ENCODE results near the gene CEPT1.

Gene CEPT1

DNA sequence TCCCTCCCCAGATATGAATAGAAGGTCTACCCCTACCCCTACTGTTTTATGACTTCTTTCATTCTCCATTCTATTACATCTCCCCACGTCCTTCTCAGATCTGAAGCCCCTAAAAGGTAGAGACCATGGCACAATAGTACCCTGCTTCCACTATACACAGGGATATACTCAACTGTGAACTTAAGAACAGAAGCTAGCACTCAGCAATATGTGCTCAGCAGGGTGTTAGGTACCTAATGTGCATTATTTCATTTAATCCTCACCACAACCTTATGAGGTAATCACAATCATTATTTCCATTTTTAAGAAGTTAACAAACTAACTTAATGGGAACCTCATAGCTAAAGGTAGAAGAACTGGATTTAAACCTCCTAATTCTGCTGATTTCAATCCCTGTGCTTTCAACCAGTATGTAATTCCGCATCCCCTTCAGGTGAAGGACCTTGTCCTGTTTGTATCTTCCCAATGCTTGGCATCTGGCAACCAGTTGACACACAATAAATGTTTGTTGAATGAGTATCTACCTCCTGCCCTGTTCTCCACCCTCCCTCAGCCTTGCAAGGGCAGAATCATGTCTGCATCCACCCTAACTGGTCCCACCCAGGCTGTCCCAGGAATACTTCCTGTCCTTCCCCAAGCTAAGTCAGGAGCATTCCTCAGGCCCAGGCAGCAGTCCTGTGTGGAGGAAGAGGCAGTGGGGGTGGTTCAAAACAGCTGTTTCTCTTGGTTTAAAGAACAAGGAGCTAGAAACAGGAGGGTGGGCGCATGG, 53.9 kb downstream of the CEPT1 start:
- DNase-seq, result no peak

DNA sequence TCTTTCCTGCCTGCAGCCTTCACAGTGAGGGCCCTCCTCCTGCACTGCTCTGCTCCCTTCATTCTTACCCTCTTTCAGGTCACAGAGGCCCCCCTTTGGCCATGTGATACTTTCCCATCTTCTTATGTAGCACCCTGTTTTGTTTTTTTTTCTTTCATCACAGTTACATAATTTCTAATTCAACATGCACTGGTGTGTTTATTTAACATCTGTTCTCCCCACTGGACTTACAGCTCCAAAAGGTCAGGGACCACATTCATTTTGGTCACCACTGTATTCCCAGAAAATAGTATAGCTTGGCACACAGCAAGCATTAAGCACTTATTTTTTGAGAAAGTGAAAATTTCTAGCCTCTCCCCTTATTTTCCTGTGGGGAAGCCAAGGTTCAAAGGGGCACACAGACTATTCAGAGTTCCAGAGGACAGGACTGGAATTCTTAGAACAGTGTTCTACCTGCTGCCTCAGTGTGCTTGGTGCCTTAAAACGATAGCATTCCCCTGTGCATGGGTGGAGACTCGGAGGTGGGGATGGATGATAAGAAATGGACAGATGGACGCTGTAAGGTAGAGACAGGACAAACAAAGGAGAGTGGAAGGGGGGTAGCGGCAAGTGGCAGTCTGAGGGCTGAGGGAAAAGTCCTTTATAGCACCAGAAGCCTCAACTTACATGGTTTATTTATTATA, 55.1 kb downstream of the CEPT1 start:
- no peak for DNase-seq

DNA sequence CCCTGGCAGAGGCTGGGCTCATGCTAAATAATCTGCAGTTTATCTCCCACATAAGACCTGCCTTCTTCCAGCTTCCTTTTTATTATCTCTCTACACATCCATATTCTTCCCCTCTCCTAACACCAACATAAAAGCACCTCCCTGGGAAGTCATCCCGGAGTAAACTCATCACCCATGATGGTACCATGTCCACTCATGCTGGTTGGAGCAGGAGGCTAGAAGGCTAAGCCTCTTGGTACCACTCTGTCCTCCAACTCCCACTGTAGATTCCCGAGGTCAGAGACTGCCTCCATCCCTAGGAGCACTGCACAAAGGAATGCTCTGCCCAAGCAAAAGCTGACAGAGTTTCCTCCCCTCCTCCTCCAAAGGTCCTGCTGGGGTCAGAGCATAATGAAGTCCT, 56.2 kb downstream of the CEPT1 start:
- DNase-seq, result no peak

DNA sequence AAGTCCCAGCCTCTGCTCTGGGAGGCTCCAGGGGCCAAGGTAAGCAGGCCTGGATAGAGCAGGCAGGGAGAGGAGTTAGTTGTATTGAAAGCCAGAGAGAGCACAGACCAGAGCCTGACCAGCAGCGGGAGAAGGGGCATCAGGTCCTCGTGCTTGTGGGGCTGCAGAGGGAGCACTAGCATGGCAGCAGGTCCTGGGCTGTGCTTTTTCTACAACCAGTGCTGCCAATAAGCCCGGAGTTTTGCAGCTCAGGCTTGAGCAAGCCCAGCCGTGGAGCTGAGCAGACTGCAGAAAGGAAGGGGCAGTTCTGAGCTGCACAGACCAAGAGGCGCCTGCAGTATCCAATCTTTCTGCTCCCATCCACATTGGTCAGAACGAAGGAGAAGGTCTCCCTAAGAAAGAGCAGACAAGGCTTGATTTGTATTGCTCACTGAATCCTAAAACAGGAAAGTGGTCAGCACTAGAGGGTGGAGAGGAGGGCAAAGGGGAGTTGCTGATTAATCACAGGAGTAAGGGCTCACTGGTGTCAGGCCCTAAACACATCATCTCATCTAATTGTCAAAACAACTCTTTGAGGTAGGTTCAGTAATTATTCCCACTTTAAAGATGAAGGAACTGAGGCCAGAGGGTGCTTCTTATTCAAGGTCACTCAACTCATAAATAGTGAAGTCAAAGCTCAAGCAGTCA, 57.7 kb downstream of the CEPT1 start:
- DNase-seq, result no peak

DNA sequence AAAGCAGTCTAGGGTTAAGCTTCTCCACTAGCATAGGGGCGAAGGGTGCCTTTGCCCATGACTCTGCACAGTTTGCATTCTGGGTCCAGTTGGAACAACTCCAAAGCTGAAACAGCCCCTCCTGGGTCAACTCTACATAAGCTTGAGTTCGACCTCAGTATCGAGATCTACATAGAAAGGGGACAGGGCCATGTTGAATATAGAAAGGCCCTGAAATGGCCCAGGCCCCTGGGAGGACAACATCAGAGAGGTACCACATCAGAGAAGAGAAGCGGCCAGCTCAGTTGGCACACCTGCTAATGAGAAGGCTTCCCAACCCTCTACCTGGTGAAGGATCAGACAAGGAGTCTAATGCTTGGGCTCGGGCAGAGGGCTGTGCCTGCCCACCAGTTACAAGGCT, 58.8 kb downstream of the CEPT1 start:
- no peak for DNase-seq

DNA sequence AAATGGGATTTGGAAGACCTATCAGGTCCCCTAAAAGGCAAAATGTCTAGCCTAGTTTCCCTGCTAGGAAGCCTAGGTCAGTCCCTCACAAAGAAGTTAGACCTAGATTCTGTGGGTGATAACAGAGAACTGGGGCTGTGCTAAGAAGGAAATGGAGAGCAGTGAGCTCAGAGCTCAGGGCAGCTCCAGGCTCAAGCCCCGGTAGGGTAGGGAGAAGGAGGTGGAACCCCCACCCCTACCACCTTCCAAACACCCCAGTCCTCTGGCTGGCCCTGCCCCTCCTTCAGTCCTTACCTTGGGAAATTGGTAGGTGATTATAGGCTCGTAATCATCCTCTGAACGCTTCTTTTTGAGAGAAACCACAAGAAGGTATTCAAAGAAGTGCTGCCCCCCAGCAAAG, 59.3 kb downstream of the CEPT1 start:
- DNase-seq, result no peak

DNA sequence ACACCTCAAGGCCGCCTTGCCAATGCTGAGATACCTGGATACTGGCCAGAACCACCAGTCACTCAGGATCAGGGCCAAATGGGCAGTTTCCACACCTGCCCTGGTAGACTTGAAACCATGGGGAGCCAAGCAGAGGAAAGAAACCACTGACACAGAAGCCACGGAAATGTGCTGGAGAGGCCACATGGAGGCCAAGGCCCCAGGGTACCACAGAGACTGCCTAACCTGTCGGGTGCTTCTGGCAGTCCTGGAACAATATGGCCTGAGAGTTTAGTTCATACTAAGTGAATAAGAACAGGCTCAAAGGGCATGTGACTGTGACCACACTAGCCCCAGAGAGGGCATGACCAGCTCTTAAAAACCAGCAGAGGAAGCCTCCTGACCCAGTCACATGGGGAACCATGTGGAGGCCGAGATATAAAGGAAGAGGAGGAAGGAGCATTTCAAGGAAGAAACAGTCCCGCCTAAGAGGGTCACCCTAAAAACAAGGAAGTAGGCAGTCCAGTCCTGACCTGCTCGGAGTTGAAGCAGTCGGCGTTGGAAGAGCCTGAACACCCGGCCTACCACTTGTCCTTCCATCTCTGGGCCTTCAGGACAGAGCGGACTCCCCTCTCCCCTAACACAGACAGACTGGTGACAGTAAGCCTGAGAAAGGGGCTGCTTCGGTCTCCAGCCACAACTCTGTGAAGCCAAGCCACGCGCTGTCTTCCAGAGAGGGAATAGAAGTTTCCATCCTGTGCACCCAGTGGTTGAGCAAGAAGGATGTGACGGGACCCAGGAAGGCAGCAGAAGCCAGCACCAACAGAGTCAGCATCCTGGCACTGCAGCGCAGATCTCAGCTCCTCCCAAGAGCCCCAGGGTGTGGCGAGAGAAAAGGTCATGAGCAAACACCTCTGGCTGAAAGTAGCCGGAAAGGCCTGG, 60.1 kb downstream of the CEPT1 start, which contains the start of gene DENND2D:
Gene DENND2D, minus strand, starts transcription at position 766 of the 921 bp plus-strand sequence. Its CDS starts 187 bp downstream, at position 579.
- DNase-seq, result no peak

DNA sequence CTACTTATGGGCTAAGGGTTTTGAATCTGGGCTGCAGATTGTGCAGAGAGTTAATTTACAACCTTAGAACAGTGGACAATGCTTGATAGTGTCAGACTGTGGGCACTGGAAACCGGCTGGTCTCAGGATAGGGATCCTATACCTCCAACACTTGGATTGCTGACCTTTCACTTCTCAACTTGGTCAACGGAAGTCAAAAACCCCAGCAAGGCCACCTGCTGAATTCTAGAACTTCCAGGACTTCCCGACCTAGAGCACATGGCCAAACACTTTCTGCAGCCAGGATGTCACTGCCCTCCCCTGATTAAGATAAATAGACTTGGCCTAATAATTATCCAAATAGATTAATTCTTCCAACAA, 60.8 kb downstream of the CEPT1 start:
- no peak for DNase-seq

DNA sequence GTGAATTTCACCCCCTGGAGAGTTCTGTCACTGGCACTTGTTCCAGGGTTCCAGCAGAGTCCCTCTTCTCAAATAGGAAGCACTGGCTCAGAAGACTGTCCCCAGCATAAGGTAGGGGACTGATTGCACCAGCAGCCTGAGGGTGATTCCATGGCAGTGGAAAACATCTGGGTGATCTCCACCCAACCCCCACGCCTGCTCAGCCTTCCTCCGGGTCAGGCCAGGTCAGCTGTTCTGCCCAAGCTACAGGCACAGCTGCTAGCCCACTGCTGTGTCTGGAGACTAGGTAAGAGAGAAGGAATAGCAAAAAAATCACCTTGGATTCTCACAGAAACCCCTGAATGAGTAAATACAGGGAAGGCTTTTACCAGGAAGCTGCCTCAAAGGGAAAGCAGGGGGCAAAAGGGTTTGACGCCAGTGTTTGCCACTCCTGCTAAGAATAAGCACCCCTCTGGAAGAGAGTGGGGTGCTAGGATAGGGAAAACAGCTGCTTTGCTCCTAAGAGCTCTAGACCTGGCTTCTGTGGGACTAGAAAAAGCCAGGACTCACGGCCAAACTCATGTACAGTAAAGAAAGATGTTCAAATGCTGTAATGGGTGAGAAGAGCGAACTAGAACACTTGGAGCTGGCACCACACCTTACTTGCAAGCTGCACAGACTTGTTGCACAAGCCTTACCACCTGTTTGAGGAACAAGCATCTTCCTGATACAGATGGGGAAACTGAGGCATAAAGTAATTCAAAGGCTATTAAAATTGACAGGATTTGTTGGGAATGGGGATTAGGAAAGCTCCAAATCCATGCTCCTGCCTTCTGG, 61.5 kb downstream of the CEPT1 start:
- DNase-seq, result no peak

DNA sequence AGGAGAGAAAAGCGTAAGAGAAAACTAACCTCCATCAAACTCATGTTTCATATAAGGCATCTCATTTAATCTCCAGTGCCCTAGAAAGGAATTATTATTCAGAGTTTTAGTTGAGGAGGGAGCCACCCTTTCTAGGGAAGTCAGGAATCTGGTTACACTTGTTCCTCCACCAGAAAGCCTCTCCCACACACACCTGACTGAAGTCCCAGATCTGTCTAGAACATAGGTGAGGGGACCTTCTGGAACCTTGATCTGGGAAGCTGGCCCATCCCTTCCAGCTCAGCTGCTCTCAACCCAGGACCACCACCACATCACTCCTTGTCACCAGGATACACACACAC, 62.3 kb downstream of the CEPT1 start:
- no peak for DNase-seq

DNA sequence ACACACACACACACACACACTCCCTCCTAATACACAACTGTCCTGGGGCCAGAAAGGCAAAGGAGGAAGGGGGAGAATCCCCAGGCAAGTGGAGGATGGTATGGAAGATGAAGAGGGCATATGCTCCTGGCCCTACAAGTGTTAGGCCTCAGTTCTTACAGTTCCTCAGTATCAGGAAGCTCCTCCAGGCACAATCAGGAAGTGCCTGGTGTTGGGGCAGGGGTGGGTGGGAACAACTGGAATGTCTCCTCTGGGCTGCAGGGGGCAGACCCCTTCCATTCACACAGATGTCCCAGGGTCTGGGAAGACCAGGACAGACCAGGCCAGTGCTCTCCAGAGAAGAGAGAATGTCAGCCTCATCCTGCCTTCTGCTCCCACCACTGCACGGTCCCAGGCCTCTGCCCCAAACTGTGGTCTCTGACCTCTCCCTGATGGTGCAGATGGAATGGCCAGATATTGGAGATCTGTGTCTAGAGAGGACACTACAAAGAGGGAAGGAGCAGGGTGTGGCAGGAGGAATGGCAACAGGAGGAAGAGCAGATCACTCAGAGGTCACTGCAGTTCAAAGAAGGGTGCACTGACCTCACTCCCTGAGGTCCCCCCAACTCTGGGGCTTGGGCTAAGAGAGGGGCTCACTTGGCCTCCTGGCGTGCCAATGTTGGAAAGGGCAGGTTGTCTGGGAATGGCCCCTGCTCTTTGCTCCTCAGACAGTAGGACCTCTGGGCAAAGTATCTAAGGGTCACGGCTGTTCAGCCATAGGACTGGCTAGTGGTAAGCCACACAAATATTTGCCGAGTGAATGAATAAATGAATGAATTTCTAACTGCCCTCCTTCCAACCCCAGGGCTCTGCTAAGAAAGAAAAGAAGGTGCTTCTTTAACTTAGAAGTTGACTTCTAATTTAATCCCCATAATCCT, 62.9 kb downstream of the CEPT1 start:
- DNase-seq, result no peak

DNA sequence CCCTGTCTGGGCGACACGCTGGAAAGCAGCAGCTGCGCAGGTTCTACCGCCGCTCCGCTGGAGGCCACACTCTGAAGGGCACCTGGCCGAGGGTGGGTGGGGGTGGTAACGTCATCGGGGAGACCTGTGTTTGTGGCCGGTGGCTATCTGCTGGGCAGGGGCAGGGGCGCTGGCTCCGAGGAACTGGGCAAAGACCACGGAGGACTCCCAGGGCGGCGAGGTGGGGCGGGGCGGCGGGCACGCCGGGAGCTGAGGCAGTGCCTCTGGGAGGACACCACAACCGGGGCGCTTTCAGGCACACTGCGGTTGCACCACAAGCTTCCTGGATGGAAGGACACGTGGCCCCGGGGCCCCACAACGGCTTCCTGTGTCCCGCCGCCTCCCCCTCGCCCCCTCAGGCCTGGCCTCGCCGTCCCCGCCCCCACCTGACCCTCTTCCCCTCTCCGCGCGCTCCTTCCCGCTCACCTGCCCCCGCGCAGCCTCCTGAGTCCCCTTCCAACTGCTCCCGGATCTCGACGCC, 63.7 kb downstream of the CEPT1 start:
- DNase-seq, result peak; percentile 61

DNA sequence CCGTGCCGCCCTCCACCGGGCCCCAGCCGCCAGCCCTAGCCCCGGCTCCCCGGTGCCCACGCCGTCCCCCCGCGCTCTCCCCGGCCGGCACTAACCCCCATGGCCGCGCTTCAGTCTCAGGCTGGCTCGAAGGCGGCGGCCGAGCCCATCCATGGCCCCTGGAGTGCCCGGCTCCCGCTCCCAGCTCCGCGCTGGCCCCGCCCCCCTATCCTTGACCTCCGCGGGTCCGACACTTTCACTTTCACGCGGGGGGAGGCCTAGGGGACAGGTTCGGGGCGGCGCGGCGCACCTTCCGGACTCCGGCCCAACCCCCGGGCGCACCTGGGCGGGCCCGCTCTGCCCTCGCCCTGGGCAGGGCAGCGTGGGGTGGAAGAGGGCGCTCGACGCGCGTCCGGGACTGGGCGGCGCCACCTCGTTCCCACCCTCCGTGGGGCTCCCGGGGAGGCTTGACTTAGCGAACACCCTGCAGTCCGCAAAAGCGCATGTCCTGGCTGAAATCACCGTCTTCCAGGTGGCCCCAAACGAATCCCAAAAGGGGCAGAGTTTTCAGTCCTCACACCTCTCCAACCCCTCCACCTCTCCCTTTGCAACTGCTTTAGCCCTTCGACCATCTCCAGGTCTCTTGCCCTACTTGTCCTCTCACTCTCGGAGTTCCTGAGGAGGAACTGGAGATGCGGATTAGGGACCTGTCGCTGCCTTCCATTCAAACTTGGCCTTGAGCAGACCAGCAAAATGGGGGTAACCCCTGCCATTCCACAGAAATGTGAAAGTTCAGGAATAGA, 64.4 kb downstream of the CEPT1 start:
- DNase-seq, result peak; percentile 19

DNA sequence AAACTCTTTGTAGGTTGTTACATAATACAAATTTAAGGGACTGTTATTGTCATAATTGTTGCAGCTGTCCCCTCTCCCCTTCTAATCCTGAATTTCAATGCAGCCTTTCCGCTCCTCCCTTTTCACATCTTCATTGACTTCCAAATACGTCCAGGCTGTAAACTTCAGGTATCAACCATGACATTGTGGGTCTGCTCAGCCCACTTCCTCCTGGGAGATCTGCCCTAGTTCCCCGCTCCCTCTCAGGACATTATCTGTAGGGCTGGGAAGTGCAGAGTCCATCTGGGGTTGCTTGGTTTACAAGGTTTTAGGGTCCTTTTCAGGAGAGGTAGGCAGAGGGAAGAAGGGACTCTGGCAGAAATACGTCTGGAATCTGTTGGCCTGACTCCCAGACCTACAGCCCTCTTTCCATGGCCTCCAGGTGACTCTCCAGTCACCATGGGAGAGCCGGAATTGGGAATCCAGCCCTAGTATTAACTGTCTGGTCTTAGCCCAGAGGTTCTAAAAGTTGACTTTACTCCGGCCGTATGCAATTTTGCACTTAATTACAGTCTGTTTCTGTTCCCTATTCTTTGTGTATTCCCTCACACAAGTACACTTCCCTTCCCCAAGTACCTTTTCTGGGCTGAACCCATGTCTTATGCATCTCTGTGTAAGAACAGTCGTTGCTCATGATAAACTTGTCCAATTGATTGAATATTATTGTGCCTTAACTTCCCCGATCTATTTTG, 65.1 kb downstream of the CEPT1 start:
- DNase-seq, result no peak

DNA sequence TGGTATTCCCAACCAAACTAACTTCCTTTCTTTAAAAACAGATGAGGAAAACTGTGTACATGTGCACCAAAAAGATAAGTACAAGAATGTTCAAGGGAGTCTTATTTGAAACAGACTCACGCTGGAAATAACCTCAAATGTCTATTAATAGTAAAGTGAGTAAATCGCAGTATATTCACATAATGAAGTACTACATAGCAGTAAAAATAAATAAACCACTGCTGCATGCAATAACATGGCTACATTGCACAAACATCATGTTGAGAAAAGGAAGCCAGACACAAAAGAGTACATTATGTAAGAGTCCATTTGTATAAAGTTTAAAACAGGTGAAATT, 65.7 kb downstream of the CEPT1 start:
- DNase-seq, result no peak

DNA sequence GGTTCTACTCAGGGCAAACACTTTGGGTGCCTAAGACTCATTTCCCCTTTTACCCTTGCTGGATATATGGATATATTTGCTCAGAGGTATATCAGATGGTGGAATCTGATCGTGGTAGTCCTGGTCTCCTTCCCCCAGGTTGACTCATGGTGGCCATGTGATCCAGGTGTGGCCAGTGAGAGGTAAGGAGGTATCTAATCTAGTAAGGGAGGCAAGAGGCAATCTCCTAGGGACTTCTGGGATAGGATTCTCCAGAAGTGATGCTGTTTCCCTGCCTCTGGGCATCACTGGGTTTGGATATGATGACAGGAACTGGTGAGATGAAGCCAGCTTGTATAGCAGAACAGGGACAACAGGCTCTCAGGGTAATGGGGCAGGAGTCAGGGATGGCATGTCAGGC, 68.9 kb downstream of the CEPT1 start:
- DNase-seq, result no peak

DNA sequence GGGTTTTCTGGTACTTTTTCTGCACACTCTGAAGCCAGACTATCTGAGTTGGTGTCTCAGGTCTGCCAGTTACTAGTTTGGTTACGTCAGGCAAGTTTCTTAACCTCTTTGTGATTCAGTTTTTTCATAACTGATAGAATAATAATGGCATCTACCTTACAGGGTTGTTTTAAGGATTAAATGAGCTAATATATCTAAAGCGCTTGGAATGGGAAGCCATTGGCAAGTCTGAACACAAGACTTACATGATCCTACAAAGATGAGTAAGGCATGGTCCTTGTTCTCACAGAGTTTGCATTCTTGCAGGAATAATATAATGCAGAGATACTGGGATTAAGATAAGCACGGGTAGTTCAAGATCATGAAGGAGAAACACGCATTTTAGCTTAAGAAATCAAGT, 69.6 kb downstream of the CEPT1 start:
- DNase-seq, result no peak

DNA sequence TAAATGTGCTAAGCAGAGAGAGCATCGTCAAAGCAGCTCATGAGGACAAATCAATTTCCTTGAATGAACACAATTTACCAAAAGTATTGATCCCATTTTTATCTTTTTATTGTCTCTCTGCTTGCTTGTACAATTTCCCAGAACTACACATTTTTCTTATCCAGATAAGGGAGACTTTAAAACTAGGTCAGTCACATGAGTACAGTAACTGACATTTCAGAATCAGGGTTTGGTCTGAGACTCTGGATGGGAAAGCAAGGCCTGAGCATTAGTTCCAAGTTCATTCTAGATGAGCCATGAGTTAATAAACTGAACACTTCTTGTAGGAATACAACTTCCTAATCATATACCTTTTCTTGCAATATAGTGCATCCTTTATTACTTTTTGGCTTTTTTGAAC, 71.9 kb downstream of the CEPT1 start:
- DNase-seq, result no peak

DNA sequence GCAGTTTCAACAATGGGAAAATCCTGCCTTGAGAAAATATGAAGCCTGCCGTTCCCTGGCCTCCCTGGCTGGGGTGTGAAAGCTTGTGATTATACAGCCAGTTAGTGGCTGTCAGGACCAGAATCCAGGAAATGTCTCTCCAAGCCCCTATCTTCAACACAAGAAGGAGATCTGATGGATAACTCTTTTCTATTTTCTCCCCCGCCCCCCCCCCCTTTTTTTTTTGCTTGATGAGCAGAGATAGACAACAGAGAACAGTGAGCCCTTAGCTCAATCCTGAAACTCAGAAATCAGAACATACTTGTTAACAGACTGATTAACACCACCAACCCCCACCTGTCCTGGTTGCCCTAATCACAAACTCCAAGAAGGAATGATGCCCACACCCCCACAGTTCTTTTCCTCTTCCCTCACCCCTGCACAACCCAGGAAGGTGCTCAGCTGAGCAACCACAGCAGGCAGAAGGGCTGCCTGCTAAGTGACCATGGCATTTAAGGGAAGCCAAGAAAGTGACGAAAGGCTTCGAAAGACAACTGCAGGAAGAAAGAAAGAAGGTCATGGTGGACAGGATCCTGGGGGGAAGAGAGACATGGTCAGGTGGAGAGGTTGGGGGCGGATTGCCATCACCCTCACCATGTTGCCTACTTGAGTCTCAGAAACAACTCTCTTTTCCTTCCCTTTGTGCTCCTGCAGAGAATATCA, 72.8 kb downstream of the CEPT1 start:
- no peak for DNase-seq
